B cell (primary cell): ENCODE measurements around the gene DIP2A. TPM values are rescaled to one million over a fixed set of nuclear protein-coding genes. Genes with fewer than 3 reads are reported as not detected.

Experiments used
- ATAC-seq: fragments of 200-7000 bp; cut with Tn5 transposase; one replicate; pipeline ENCODE4 v1.10.0; 2021; ENCODE audit warnings: low read depth, mild to moderate bottlenecking, moderate number of reproducible peaks, moderate library complexity
- CTCF ChIA-PET: fragments of 350-600 bp; sonication (Branson Sonifier 250); formaldehyde crosslinking; loops from one replicate; lab custom pipeline; 2021; ENCODE audit warnings: antibody characterized with exemption, inconsistent platforms; lab: Charles Lee
- POLR2A ChIA-PET: fragments of 350-600 bp; sonication (Branson Sonifier 250); formaldehyde crosslinking; loops from one replicate; lab custom pipeline; 2021; ENCODE audit warnings: antibody characterized with exemption; lab: Charles Lee
- DNase-seq: peaks from one replicate; pipeline ENCODE4 v3.0.0; 2013
- H2AFZ ChIP-seq: 2 replicates; pipeline ENCODE4 v1.6.1; 2012; ENCODE audit warnings: mild to moderate bottlenecking, low read depth, low read length; ENCODE audit not compliant: insufficient read depth, poor library complexity, severe bottlenecking
- H3K27ac ChIP-seq, 2 donors: 1 replicate in 1 of 2; 2 replicates in 1 of 2; pipeline ENCODE4 v1.5.1; 2012 to 2013; ENCODE audit warnings: low read length in 2 of 2, mild to moderate bottlenecking in 2 of 2, moderate library complexity in 1 of 2
- H3K27me3 ChIP-seq, 4 experiments: fragments of 200-600 bp in 1 of 4; sonication (generic) in 1 of 4; replicated peaks in 1 of 4; 1 replicate in 2 of 4; 2 replicates in 2 of 4; pipeline versions ENCODE4 v1.6.1 to v1.7.0; 2013 to 2016; ENCODE audit warnings: low read length in 3 of 4, mild to moderate bottlenecking in 2 of 4, mixed read lengths in 1 of 4, moderate library complexity in 1 of 4; ENCODE audit not compliant: insufficient read depth in 4 of 4, control insufficient read depth in 3 of 4; ENCODE audit errors: control extremely low read depth in 1 of 4
- H3K36me3 ChIP-seq, 2 experiments: replicated peaks in 1 of 2; 1 replicate in 1 of 2; 2 replicates in 1 of 2; pipeline versions ENCODE4 v1.6.1 to v1.7.1; 2013; ENCODE audit warnings: low read length in 1 of 2; ENCODE audit not compliant: insufficient read depth in 2 of 2, control insufficient read depth in 1 of 2; ENCODE audit errors: control extremely low read depth in 1 of 2, extremely low read depth in 1 of 2
- H3K4me1 ChIP-seq, 2 donors: fragments of 200-600 bp in 1 of 2; sonication (generic) in 1 of 2; 1 replicate in 1 of 2; 2 replicates in 1 of 2; pipeline versions ENCODE4 v1.5.1 to v1.6.1; 2013 to 2017; ENCODE audit warnings: low read length in 2 of 2; ENCODE audit not compliant: control insufficient read depth in 2 of 2, insufficient read depth in 2 of 2
- H3K4me2 ChIP-seq: replicated peaks from 2 replicates; pipeline ENCODE3; 2012; ENCODE audit warnings: mild to moderate bottlenecking, low read depth, low read length; ENCODE audit not compliant: poor library complexity, severe bottlenecking
- H3K4me3 ChIP-seq, 5 experiments: fragments of 200-600 bp in 1 of 5; sonication (generic) in 1 of 5; 1 replicate in 3 of 5; 2 replicates in 2 of 5; pipeline versions ENCODE4 v1.5.1 to v1.7.0; 2011 to 2016; ENCODE audit warnings: low read length in 4 of 5, mild to moderate bottlenecking in 4 of 5, low read depth in 2 of 5, control low read depth in 1 of 5, moderate library complexity in 1 of 5; ENCODE audit not compliant: insufficient read depth in 1 of 5; ENCODE audit errors: control extremely low read depth in 1 of 5, extremely low read depth in 1 of 5
- H3K79me2 ChIP-seq: fragments of 200-600 bp; sonication (generic); one replicate; pipeline ENCODE4 v1.6.0; 2016; ENCODE audit warnings: low read length; ENCODE audit not compliant: control insufficient read depth, insufficient read depth
- H3K9ac ChIP-seq: fragments of 200-600 bp; sonication (generic); 2 replicates; pipeline ENCODE4 v1.6.1; 2017; ENCODE audit warnings: mild to moderate bottlenecking, low read length, moderate library complexity
- H3K9me3 ChIP-seq, 3 donors: one replicate each; pipeline versions ENCODE4 v1.6.1 to v1.7.1; 2013; ENCODE audit warnings: low read length in 2 of 3; ENCODE audit not compliant: control insufficient read depth in 2 of 3, insufficient read depth in 1 of 3; ENCODE audit errors: control extremely low read depth in 1 of 3
- H4K20me1 ChIP-seq: 2 replicates; pipeline ENCODE4 v1.6.0; 2012; ENCODE audit warnings: mild to moderate bottlenecking, low read length; ENCODE audit not compliant: insufficient read depth, control insufficient read depth, poor library complexity, severe bottlenecking
- H3K27ac Mint-ChIP-seq: one replicate; pipeline ENCODE4 v1.8.0; 2021; ENCODE audit warnings: mixed read lengths
- H3K27me3 Mint-ChIP-seq: one replicate; pipeline ENCODE4 v1.8.0; 2021; ENCODE audit warnings: mixed read lengths
- H3K4me1 Mint-ChIP-seq: one replicate; pipeline ENCODE4 v1.8.0; 2021; ENCODE audit warnings: mixed read lengths
- H3K4me3 Mint-ChIP-seq: one replicate; pipeline ENCODE4 v1.8.0; 2021; ENCODE audit warnings: mixed read lengths
- H3K9me3 Mint-ChIP-seq: one replicate; pipeline ENCODE4 v1.8.0; 2022; ENCODE audit warnings: mixed read lengths; ENCODE audit not compliant: insufficient read depth
- CTCF ChIP-seq: fragments of 200-600 bp; IDR thresholded peaks from one replicate; pipeline ENCODE4 v1.8.0; 2022; ENCODE audit warnings: antibody characterized with exemption, mild to moderate bottlenecking
- EZH2 ChIP-seq: IDR thresholded peaks from 2 replicates; pipeline ENCODE4 v1.6.1; 2012; ENCODE audit warnings: borderline replicate concordance, low read depth, mild to moderate bottlenecking, moderate library complexity, low read length; ENCODE audit not compliant: insufficient read depth, poor library complexity, severe bottlenecking
- WGBS: methylation state at CpG from one replicate; pipeline ENCODE4 v1.1.5; 2013; ENCODE audit warnings: missing lambda C conversion rate; ENCODE audit not compliant: insufficient coverage; 5-methylcytosine and 5-hydroxymethylcytosine counted together
- intact Hi-C: fragments of 100-400 bp; cut with micrococcal nuclease; formaldehyde crosslinking; loops from one replicate; pipeline ENCODE4 v1.10.0; 2022
- polyA plus RNA-seq: library from polyadenylated mRNA; depleted of rRNA; stranded (reverse); fragments of >200 nt; gene quantifications from 2 replicates; pipeline ENCODE4 v1.2.3, GENCODE V29; 2012
- total RNA-seq, 2 donors: library from RNA; stranded (reverse); fragments of 120-200 nt in 1 of 2; gene quantifications; 1 replicate in 1 of 2; 2 replicates in 1 of 2; pipeline versions ENCODE4 v1.2.3 to v1.2.4, GENCODE V29; 2013 to 2022

DIP2A gene
- total and polyA plus RNA-seq, 2 donors (not counting 1 experiment from before 2014, with no cell fraction given) = 40.4 to 59.0 TPM

GRCh38 chr21:46538851-46539666 lies 80.4 kb downstream of the DIP2A start:
- no peaks in the 10 kb centered on the region for H3K4me1 ChIP-seq
- no peak overlapping the region for H3K27ac ChIP-seq
- TF ChIP-seq EZH2 (no peak), CTCF (no peak)
- no peaks in the 10 kb centered on the region for H3K27me3 Mint-ChIP-seq
- H3K4me3 ChIP-seq = no peak overlapping the region
- no peaks in the 10 kb centered on the region for H3K4me1 Mint-ChIP-seq
- DNase-seq (no peak), ATAC-seq (no peak)
- H3K4me3 Mint-ChIP-seq = no peak overlapping the region
- H3K9me3 Mint-ChIP-seq = no peaks in the 10 kb centered on the region
- ChIA-PET CTCF (no interaction called here), POLR2A (no interaction called here)
- intact Hi-C loops = no loop called here
- H3K9me3 ChIP-seq = no peaks in the 10 kb centered on the region
- H3K9ac ChIP-seq = no peak overlapping the region
- no peaks in the 10 kb centered on the region for H4K20me1 ChIP-seq
- no peak overlapping the region for H2AFZ ChIP-seq
- peaks cover 0 to 61% of the 10 kb centered on the region in 2 experiments for H3K36me3 ChIP-seq
- 97% methylated on average over 11 of the region's 11 CpGs for WGBS
- no peak overlapping the region for H3K27ac Mint-ChIP-seq
- H3K4me2 ChIP-seq = no peak overlapping the region
- no peaks in the 10 kb centered on the region for H3K27me3 ChIP-seq
- H3K79me2 ChIP-seq = no peaks in the 10 kb centered on the region

GRCh38 chr21:46540087-46540710 lies 81.5 kb downstream of the DIP2A start:
- TF ChIP-seq EZH2 (no peak), CTCF (no peak)
- Histone ChIP-seq H2AFZ (no peak overlapping the region), H3K27me3 (no peaks in the 10 kb centered on the region), H3K79me2 (no peaks in the 10 kb centered on the region), H3K9me3 (no peaks in the 10 kb centered on the region), H3K4me3 (no peak overlapping the region), H3K4me1 (no peaks in the 10 kb centered on the region), H3K27ac (no peak overlapping the region), H3K36me3 (peaks cover 0 to 58% of the 10 kb centered on the region in 2 experiments), H3K4me2 (no peak overlapping the region), H4K20me1 (no peaks in the 10 kb centered on the region), H3K9ac (no peak overlapping the region)
- intact Hi-C loops = no loop called here
- Mint-ChIP-seq H3K4me1 (no peaks in the 10 kb centered on the region), H3K27me3 (no peaks in the 10 kb centered on the region), H3K27ac (no peak overlapping the region), H3K9me3 (no peaks in the 10 kb centered on the region), H3K4me3 (no peak overlapping the region)
- ATAC-seq = no peak
- POLR2A ChIA-PET = no interaction called here
- no peak for DNase-seq
- WGBS = 99% methylated on average over 10 of the region's 11 CpGs
- CTCF ChIA-PET = no interaction called here
